ENCODE measurements around the gene IGFBP7. TPM values are rescaled to one million over a fixed set of nuclear protein-coding genes. Genes with fewer than 3 reads are reported as not detected.

IGFBP7 gene
- total RNA-seq, 1 donor from 2014 or later = 26.1 TPM

DNA sequence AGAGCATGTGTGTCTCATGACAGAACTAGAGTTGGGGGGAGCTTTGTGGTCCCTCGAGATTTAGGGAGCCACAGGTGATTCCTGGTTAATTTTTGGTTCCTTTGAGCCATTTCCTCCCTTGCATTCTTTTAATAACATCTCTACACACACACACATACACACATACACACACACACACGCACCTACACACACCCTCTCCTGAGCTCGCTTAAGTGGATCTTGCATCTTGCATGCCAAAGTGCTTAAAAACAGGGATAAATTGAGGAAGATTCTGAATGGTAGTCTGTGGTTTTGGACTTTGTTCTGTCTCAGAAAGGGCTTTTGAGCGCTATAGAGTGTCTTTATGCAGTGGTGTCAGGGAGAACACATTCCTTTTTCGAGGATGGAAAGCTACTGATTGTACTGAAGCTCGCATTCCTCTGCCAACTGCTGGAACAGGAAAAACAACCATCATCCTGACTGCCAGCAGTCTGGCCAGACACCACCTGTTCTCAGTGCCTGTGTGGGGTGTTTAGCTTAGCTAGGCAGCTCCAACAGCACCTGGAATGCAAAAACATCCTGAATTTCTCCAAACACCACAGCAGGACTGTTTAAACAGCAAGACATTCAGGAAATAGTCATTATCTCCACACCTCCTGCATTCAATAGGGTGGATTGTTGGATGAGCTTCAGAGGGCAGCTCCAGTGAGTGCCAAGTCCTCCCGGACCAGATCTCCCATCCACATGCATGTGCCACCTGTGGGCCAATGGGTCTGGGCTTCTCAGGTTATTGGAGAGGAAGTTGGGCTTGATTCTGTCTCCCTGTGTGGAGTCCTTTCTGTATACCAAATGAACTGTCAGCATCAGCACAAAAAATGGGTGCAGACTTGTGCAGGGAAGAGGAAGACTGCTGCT is 21.9 kb upstream of the IGFBP7 start:
- no peak for DNase-seq (ENCODE audit: low spot score in 2 of 2)
- no peak for FAIRE-seq

DNA sequence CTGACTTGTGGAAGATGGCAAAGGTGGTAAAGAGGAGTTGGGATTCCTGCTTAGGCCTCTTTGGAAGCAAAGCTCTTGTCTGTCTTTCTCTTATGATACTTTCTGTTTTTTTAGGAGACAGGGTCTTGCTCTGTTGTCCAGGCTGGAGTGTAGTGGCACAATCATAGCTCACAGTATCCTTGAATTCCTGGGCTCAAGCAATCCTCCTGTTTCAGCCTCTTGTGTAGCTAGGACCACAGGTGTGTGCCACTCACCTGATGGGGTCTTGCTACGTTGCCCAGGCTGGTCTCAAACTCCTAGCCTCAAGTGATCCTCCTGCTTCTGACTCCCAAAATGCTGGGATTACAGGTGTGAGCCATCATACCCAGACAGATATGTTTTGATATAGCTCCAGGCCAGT is 19.3 kb upstream of the IGFBP7 start:
- FAIRE-seq = no peak

DNA sequence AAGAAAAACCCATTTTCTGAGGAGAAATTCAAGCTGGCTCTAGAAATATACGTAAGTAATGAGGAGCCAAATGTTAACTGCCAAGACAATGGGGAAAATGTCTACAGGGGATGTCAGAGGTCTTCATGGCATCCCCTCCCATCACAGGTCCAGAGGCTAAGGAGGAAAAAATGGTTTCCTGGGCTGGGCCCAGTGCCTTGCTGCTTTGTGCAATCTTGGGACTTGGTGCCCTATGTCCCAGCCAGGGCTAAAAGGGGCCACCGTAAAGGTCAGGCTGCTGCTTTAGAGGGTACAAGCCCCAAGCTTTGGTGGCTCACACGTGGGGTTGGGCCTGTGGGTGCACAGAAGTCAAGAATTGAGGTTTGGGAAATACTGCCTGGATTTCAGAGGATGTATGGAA is 17.2 kb upstream of the IGFBP7 start:
- FAIRE-seq = no peak
- DNase-seq (ENCODE audit: low spot score in 2 of 2) = no peak

More for the DNA sequence above, 19.3 kb upstream of the IGFBP7 start:
- DNase-seq (ENCODE audit: low spot score in 2 of 2) = no peak

DNA sequence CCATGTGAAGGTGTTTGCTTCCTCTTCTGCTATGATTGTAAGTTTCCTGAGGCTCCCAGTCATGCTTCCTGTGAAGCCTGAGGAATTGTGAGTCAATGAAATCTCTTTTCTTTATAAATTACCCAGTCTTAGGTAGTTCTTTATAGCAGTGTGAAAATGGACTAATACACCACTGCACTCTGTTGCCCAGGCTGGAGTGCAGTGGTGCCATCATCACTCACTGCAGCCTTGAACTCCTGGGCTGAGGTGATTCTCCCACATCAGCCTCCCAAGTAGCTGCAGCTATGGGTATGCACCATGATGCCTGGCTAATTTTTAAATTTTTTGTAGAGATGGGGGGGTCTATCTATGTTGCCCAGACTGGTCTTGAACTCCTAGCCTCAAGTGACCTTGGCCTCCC is 15.8 kb upstream of the IGFBP7 start:
- FAIRE-seq = no peak

GRCh38 chr4:57124145-57124544 is 14.0 kb upstream of the IGFBP7 start:
- FAIRE-seq = no peak
- no peak for DNase-seq (ENCODE audit: low spot score in 2 of 2)

More for the DNA sequence above, 15.8 kb upstream of the IGFBP7 start:
- DNase-seq (ENCODE audit: low spot score in 2 of 2) = no peak

- no peak for FAIRE-seq
- no peak for DNase-seq (ENCODE audit: low spot score in 2 of 2)
These were observed 12.8 kb upstream of the IGFBP7 start for GRCh38 chr4:57122959-57123358.

DNA sequence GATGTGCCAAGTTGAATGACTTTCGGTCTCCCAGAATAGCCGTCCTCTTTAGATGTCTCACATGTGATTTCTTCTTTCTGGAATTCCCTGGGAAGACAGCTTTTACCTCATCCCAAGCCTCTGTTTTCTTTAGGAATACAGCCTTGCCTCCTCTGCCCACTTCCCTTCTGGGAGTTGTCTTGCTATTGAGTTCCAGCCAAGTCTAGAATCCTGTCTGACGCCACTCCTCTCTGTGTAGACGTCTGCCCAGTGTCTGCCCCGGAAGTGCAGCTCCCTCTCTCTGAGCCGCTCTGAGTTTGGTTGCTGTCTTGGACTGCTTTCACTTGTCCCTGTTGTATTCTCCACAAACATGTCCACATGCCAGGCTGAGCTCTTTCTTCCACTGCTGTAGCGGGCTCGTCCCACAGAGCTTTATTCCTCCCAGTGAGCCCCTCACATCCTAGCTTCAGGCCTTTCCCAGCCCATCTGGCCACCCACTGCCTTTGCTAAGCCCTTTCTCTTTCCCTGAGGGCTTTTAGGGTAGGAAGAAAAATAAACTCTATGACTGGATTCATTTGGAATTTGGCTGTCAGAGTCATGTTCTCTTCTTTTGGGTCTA is 9.0 kb upstream of the IGFBP7 start:
- FAIRE-seq (no peak), DNase-seq (ENCODE audit: low spot score in 2 of 2) (peak in 1 of 2 donors; percentile 26)

- DNase-seq (ENCODE audit: low spot score in 2 of 2) (no peak), FAIRE-seq (no peak)
These were observed 7.3 kb upstream of the IGFBP7 start for GRCh38 chr4:57117491-57117890.

- FAIRE-seq = no peak
- DNase-seq (ENCODE audit: low spot score in 2 of 2) = no peak
These were observed 6.1 kb upstream of the IGFBP7 start for GRCh38 chr4:57116245-57116644.

- FAIRE-seq (no peak), DNase-seq (ENCODE audit: low spot score in 2 of 2) (no peak)
These were observed 4.8 kb upstream of the IGFBP7 start for GRCh38 chr4:57114973-57115372.

DNA sequence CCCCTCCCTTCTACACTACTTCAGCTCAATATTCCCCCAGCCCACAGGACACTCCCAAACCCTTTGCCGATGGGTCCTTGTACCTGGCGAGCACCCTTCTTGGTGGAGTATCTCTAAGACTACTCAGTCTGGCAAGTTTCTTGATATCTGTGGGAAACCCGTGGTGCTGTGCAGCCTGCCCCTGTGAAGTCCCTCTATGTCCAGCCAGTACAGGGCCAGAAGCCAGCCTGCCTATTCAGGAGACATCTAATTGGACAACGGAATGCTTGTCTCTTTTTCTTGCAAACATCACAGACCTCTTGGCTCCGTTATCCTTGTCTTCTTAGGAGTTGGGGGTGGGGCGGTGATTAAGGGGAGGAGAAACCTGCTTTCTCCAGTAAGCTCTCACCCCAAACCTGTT is 3.7 kb upstream of the IGFBP7 start:
- DNase-seq (ENCODE audit: low spot score in 2 of 2) (no peak), FAIRE-seq (no peak)

DNA sequence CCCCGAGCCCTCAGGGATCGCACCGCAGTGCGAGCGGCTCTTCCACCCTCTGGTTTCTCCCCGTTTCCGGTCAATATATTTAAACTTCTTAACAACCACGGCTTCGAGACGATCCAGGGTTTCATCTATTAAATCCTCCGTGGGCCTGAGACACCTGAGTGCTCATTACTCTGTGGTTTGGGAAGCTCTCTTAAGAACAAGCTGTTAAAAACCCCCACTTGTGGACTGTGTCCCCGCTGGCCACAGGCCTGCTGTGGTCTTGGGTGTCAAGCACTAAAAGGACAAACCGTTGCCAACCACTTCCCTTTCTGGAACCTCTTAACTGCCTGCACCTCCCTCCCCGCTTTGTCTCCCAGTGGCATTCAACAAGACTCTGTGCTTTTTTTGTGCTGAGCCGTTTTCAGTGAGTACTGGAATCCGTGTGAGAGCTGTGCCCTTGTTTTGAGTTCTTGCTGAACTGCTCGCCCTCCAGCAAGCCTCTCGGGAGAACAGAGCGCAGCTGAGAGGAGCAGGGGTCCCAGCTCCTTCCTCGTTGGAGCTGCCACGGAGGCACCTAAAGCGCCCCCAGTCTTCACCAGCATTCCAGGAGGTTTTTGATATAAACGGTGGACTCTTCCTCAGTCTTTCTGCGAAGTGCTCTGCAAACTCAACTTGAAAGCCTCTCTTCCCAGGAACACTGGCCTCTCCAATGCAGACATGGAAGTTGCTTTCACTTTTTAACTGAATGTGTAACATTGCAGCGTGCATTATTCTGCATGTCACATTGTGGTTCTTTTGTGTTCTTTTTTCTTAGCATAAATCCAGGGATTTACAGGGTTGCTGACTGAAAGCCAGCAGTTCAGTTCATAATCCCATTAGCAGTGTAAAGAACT is 691 bp upstream of the IGFBP7 start:
- FAIRE-seq (no peak), DNase-seq (ENCODE audit: low spot score in 2 of 2) (peak; percentile 56 to 64)

- FAIRE-seq = no peak
- no peak for DNase-seq (ENCODE audit: low spot score in 2 of 2)
These were observed 756 bp downstream of the IGFBP7 start for GRCh38 chr4:57109411-57109846.

- no peak for DNase-seq (ENCODE audit: low spot score in 2 of 2)
- no peak for FAIRE-seq
These were observed 4.0 kb downstream of the IGFBP7 start for GRCh38 chr4:57106181-57106580.

GRCh38 chr4:57104706-57105560 is 5.3 kb downstream of the IGFBP7 start:
- FAIRE-seq = no peak
- DNase-seq (ENCODE audit: low spot score in 2 of 2) = no peak

DNA sequence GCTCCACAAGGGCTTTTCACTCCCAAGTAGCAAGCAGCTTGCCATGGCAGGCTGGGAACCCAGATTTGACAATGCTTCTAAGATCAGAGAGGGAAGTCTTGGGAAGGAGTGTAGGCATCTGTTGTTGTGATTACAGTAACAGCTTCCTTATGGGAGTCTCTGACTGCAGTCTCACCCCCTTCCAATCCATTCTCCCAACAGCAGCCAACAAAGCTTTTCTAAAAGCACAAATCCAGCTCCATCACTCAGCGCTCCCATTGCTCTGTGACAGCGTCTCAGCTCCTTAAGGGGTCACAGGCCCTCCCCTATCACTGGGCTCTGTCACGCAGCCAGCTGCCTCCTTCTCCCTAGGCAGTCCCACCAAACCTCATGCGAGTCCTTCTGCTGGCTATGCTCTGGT is 7.1 kb downstream of the IGFBP7 start:
- no peak for DNase-seq (ENCODE audit: low spot score in 2 of 2)

DNA sequence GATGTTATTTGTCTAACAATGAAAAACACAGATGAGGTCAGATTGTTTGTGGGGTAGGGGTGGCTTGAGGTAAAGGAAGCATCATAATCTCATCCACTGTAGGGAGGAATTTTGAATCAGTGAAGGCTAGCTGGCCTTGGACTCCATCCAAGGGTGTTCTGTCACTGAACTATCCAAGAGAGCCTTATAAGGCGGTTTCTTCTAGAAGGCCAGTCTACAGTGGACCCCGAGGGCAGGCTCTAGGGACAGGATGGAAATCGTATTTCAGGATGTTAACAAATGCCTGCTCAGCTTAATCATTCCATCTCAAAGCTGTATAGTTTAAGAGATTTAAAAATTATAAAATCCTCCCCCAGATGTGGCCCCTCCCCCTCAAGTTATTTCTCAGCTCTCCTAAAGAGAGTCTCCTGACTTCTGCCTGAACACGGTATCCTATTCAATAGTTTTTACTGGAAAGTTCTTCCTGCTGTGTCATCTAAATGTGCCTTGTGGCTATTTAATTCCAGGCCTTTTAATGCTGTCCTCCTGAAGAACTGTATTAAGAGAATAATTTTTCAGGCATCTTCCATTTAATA is 8.0 kb downstream of the IGFBP7 start:
- DNase-seq (ENCODE audit: low spot score in 2 of 2) = no peak
- FAIRE-seq = no peak

More for the DNA sequence above, 7.1 kb downstream of the IGFBP7 start:
- FAIRE-seq = no peak

- DNase-seq (ENCODE audit: low spot score in 2 of 2) (no peak), FAIRE-seq (no peak)
These were observed 9.1 kb downstream of the IGFBP7 start for GRCh38 chr4:57100979-57101651.

DNA sequence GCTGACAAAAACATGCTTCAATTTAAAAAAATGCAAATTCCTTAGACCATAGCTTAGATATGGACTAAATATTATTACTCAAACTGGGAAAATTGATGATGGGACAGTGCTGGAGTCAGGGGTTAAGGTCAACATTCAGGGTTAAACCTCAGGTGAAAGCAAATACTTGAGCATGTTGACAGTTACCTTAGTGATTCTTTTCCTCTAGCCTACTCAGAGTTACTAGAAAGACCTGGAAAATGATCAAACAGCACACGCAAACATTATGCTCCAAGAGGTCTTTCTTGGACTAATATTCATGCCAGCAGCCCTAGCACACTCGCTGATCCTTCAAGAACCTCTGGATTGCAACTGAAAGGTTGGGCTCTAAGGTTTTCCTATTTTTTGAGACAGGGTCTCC is 10.8 kb downstream of the IGFBP7 start:
- DNase-seq (ENCODE audit: low spot score in 2 of 2) = no peak
- no peak for FAIRE-seq

Measured in frontal cortex (tissue), 4 donors.